ENCODE results near the gene RIMBP3C. TPM values are rescaled to one million over a fixed set of nuclear protein-coding genes. Genes with fewer than 3 reads are reported as not detected.
A peak's percentile ranks its signal among the peaks of the same experiment; 100 is the strongest.

The RIMBP3C gene
- total RNA-seq, 4 donors from 2014 or later: 0.13 to 0.59 (median 0.45) TPM; not detected in 1

DNA sequence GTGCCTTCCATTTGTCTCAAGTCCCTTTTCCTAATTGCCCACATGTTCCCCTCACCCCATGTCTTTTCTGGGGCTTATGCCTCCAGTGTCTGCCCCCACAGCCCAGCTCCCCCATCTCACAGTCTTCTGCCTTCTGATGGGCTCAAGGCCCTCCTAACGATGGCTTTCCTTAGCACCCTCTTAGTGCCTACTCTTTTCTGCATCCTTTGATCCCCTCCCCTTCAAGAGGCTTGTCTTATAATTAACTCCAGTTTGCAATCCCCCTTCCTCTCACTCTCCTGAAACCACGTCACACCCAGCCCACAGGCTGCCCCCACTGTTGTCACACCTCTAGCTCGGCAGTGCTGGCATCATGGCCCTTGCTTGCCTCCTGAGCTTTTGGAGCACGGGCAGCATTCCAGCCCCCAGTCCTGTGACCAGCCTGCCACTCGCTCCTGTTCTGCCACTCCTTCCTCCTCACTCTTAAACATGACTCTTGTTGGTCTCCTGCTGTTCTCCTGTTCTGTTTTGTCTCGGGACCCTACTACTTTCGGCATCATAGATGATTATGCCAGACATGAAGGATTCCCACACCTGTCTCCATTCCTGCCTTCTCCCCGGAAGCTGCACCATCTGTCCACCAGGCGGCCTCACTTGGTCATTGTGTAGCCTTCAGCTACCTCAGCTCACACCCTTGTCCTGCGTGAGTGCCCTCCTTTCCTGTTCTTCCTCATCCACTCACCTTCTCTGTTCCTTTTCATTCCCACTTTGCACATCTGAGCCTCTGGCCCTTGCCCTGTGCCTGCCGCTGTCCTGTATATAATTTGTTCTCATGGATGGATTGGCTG, 42.4 kb upstream of the RIMBP3C start:
- no peak for DNase-seq
- intact Hi-C loops (cut with DNase I): no loop called here
- TF ChIP-seq, protein P1, sequence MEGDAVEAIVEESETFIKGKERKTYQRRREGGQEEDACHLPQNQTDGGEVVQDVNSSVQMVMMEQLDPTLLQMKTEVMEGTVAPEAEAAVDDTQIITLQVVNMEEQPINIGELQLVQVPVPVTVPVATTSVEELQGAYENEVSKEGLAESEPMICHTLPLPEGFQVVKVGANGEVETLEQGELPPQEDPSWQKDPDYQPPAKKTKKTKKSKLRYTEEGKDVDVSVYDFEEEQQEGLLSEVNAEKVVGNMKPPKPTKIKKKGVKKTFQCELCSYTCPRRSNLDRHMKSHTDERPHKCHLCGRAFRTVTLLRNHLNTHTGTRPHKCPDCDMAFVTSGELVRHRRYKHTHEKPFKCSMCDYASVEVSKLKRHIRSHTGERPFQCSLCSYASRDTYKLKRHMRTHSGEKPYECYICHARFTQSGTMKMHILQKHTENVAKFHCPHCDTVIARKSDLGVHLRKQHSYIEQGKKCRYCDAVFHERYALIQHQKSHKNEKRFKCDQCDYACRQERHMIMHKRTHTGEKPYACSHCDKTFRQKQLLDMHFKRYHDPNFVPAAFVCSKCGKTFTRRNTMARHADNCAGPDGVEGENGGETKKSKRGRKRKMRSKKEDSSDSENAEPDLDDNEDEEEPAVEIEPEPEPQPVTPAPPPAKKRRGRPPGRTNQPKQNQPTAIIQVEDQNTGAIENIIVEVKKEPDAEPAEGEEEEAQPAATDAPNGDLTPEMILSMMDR (IDR thresholded peaks at IDR 0.05): no peak
- no peak for TF ChIP-seq POLR2A (IDR thresholded peaks at IDR 0.05)
- Histone ChIP-seq H3K9me3 (no peaks in the 10 kb centered on the region), H3K36me3 (peaks cover 0 to 22% of the 10 kb centered on the region in 2 donors), H3K27ac (no peak overlapping the region), H3K27me3 (no peaks in the 10 kb centered on the region), H3K4me3 (replicated peaks in 1 of 3) (no peak overlapping the region), H3K4me1 (peaks cover 12 to 19% of the 10 kb centered on the region in 2 donors)
- 83 to 88% methylated on average over 11 of the region's 11 CpGs for WGBS, 2 donors

DNA sequence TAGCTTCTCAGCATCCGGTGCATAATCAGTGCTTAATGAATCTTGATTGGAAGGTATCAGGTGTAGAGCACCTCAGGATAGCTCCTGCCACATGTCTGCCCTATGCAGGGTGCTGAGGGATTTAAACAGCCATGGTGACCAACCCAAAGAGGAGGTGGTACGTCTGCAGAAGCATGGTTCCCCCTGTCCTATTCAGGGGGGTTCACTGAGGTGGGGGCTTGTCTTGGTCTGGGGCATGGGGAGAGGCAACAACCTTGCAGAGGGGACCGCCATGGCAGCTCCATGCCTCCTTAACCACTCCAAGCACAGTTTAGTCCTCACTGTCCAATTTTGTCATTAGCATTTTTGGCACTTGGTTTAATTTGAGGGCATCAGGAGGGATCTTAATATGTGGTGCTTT, 41.2 kb upstream of the RIMBP3C start:
- H3K4me3 ChIP-seq (replicated peaks in 1 of 3): no peak overlapping the region
- H3K36me3 ChIP-seq: peaks cover 0 to 22% of the 10 kb centered on the region in 2 donors
- no peaks in the 10 kb centered on the region for H3K9me3 ChIP-seq
- no peak overlapping the region for H3K27ac ChIP-seq
- TF ChIP-seq, protein P1 (IDR thresholded peaks at IDR 0.05): no peak
- no peak for TF ChIP-seq POLR2A (IDR thresholded peaks at IDR 0.05)
- peaks cover 12 to 19% of the 10 kb centered on the region in 2 donors for H3K4me1 ChIP-seq
- no peak for DNase-seq
- intact Hi-C loops (cut with DNase I): no loop called here
- 90 to 92% methylated on average over 3 of the region's 3 CpGs for WGBS, 2 donors
- no peaks in the 10 kb centered on the region for H3K27me3 ChIP-seq

DNA sequence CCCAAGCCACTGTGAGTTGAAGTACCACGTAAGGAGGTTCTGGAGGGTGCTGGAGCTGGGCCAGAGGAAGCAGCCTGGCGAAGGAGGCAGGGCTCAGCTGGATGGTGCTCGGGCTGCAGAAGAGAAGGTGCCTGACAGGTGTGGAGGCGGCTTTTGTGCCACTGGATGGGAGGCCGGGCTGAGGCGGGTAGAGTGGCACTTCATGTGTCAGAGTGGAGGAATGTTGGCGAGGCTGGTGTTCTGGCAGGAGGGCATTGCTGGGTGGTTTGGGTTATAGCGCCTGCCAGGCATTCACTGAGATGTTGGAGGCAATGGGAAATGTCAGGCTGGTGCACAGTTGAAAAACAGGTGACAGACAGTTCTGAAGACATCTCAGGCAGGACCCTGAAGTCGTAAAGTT, 40.4 kb upstream of the RIMBP3C start:
- Histone ChIP-seq H3K4me1 (peaks cover 12 to 19% of the 10 kb centered on the region in 2 donors), H3K27me3 (no peaks in the 10 kb centered on the region), H3K4me3 (replicated peaks in 1 of 3) (no peak overlapping the region), H3K27ac (no peak overlapping the region), H3K36me3 (peaks cover 0 to 22% of the 10 kb centered on the region in 2 donors), H3K9me3 (no peaks in the 10 kb centered on the region)
- peak; percentile 73 to 78 for DNase-seq
- 46 to 54% methylated on average over 9 of the region's 9 CpGs for WGBS, 2 donors
- intact Hi-C loops (cut with DNase I): no loop called here
- TF ChIP-seq POLR2A (IDR thresholded peaks at IDR 0.05): no peak
- TF ChIP-seq, protein P1 (IDR thresholded peaks at IDR 0.05): no peak

DNA sequence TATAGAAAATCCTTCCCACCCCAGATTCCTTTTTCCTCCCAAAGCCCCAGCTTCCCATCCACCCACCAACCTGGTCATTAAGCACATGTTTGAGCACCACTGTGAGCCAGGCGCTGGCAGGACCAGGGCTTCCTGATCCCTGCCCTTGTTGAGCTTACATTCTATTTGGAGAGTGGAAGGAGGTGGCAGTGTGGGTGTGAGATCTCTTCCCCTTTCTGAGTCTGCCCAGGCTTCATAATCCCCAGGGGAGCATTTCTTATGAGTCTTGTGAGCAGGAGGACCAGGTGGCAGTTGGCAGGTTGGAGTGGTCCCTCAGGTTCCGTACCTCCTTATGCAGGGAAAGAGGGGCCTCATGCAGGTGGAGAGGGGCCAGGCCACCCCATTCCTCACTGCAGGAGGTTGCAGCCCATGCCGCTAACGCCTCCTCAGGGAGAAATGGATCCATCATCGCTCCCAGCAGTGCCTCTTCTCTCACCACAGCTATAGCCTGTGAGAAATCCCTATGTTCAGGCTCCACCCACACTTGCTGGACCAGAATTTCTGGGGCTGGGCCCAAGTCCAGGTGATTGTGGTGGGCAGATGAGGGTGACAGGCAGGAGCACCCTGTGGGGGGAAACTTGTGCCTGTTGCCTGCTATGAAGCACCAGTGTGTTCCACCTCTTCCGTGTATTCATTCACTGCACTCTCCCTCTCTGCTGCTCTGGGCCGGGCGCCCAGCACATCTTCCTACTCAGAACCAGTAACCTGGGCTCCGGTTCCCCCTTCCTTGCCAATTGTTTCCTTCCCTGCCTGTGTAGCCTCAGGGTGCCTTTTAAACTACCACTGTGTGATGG, 39.8 kb upstream of the RIMBP3C start:
- Histone ChIP-seq H3K27me3 (no peaks in the 10 kb centered on the region), H3K36me3 (peaks cover 0 to 22% of the 10 kb centered on the region in 2 donors), H3K27ac (no peak overlapping the region), H3K4me3 (replicated peaks in 1 of 3) (no peak overlapping the region), H3K4me1 (peaks cover 12 to 19% of the 10 kb centered on the region in 2 donors), H3K9me3 (no peaks in the 10 kb centered on the region)
- TF ChIP-seq POLR2A (IDR thresholded peaks at IDR 0.05): no peak
- TF ChIP-seq, protein P1 (IDR thresholded peaks at IDR 0.05): no peak
- WGBS, 2 donors: 49 to 54% methylated on average over 8 to 9 of the region's 9 CpGs
- intact Hi-C loops (cut with DNase I): no loop called here
- peak; percentile 29 to 40 for DNase-seq
